ENCODE results near the gene MMP25. TPM values are rescaled to one million over a fixed set of nuclear protein-coding genes. Genes with fewer than 3 reads are reported as not detected.

MMP25 gene
- total RNA-seq, 1 donor from 2014 or later, result 0.89 TPM

DNA sequence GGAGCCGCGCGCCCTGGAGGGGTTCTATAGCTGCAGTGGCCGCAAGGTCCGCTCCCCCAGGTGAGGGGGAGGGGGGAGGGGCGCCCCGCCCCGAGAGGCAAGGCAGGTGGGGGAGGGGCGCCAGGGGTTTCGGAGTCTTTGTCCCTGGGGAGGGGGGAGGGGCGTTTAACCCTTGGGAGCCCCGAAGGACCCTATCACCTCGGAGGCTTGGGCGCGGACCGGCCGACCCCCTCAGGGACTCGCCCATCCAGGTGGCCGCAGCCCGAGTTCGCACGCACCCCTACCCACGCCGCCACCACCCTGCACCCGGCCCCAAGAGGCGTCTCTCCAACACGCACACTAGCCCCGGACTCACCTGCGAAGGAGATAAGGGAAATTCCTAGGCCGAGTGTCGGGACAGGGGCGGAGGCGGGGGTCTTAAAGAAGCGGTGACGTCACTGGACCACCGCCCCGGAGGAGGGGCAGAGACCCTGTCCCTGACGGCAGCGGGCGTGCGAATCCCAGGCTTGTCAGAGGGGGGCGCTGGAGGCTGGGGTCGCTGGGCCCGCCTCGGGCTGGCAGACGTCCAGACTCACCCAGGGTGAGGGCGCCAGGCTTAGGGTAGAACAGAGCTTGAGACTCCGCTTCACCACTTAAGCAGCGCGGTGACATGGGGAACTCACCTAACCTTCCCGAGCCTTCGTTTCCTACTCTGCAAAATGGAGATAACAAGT, 28.4 kb upstream of the MMP25 start, which contains the start of gene CLDN6:
CLDN6 (minus strand) TSS at position 390 of the 713 bp plus-strand sequence. CDS start 2,162 bp downstream, outside the sequence.
- FAIRE-seq (no peak), DNase-seq (ENCODE audit: low read depth) (no peak)
- peak within 1 kb of the TSS; percentile 10 for H2AFZ ChIP-seq (ENCODE audit: low read depth, low read length)
- no peaks in the 10 kb centered on the region for H3K36me3 ChIP-seq (ENCODE audit: insufficient read depth, low read length)
- Mint-ChIP-seq H3K4me1 (ENCODE audit: low read depth, unreplicated experiment) (peaks cover 15% of the 10 kb centered on the region), H3K9me3 (ENCODE audit: unreplicated experiment) (no peaks in the 10 kb centered on the region), H3K36me3 (ENCODE audit: low read depth, unreplicated experiment) (peaks cover 5% of the 10 kb centered on the region), H3K27ac (ENCODE audit: unreplicated experiment) (peak within 1 kb of the TSS; percentile 95), H3K27me3 (ENCODE audit: low read depth, unreplicated experiment) (no peaks in the 10 kb centered on the region), H3K4me3 (ENCODE audit: unreplicated experiment) (peak within 1 kb of the TSS; percentile 92)
- H3K9me3 ChIP-seq (ENCODE audit: insufficient read depth, low read depth, low read length), result no peaks in the 10 kb centered on the region
- peaks cover 5% of the 10 kb centered on the region for H3K79me2 ChIP-seq (ENCODE audit: insufficient read depth, low read length)
- no peak within 1 kb of the TSS for H3K9ac ChIP-seq (ENCODE audit: low read length)
- H3K27ac ChIP-seq (ENCODE audit: low read depth, low read length), result no peak within 1 kb of the TSS
- H3K4me2 ChIP-seq (ENCODE audit: low read length), result peak within 1 kb of the TSS; percentile 62
- peaks cover 11% of the 10 kb centered on the region for H3K27me3 ChIP-seq (ENCODE audit: insufficient read depth, low read length)
- H4K20me1 ChIP-seq (ENCODE audit: insufficient read depth, low read length), result peaks cover 6% of the 10 kb centered on the region
- H3K4me1 ChIP-seq (ENCODE audit: insufficient read depth, low read length), result peaks cover 24% of the 10 kb centered on the region
- H3K4me3 ChIP-seq (ENCODE audit: insufficient read depth, low read depth, low read length), result no peak within 1 kb of the TSS
- TF ChIP-seq, protein P1, sequence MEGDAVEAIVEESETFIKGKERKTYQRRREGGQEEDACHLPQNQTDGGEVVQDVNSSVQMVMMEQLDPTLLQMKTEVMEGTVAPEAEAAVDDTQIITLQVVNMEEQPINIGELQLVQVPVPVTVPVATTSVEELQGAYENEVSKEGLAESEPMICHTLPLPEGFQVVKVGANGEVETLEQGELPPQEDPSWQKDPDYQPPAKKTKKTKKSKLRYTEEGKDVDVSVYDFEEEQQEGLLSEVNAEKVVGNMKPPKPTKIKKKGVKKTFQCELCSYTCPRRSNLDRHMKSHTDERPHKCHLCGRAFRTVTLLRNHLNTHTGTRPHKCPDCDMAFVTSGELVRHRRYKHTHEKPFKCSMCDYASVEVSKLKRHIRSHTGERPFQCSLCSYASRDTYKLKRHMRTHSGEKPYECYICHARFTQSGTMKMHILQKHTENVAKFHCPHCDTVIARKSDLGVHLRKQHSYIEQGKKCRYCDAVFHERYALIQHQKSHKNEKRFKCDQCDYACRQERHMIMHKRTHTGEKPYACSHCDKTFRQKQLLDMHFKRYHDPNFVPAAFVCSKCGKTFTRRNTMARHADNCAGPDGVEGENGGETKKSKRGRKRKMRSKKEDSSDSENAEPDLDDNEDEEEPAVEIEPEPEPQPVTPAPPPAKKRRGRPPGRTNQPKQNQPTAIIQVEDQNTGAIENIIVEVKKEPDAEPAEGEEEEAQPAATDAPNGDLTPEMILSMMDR (IDR thresholded peaks at IDR 0.05; ENCODE audit: insufficient read depth, low read depth, low read length), result peak; percentile 21
- TF ChIP-seq EZH2 (IDR thresholded peaks at IDR 0.05; ENCODE audit: insufficient read depth, low read length), result no peak

DNA sequence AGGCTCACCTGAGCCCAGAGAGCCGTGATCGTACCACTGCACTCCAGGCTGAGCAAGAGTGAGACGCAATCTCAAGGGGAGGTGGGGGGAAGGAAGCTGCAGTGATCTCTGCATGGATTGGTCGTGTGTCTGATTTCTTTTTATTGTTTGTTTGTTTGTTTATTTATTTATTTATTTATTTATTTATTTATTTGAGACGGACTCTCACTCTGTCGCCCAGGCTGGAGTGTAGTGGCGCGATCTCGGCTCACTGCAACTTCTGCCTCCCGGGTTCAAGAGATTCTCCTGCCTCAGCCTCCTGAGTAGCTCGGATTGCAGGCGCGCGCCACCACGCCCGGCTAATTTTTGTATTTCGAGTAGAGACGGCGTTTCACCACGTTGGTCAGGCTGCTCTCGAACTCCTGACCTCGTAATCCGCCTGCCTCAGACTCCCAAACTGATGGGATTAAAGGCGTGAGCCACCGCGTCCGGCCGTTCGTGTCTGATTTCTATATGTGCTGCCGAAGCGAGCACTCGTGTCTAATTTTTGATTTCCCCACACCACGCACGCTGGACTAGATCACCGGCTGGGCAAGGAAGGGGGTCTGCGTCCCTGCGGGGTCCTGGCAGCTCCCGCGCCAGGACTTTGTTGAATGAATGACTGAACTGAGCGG, 26.6 kb upstream of the MMP25 start:
- DNase-seq (ENCODE audit: low read depth) (no peak), FAIRE-seq (no peak)
- H3K36me3 Mint-ChIP-seq (ENCODE audit: low read depth, unreplicated experiment), result peaks cover 5% of the 10 kb centered on the region
- no peaks in the 10 kb centered on the region for H3K27me3 Mint-ChIP-seq (ENCODE audit: low read depth, unreplicated experiment)
- H3K27ac Mint-ChIP-seq (ENCODE audit: unreplicated experiment), result peak overlapping the region; percentile 90
- Histone ChIP-seq H3K27me3 (ENCODE audit: insufficient read depth, low read length) (no peaks in the 10 kb centered on the region), H4K20me1 (ENCODE audit: insufficient read depth, low read length) (peaks cover 6% of the 10 kb centered on the region), H3K9me3 (ENCODE audit: insufficient read depth, low read depth, low read length) (no peaks in the 10 kb centered on the region), H3K79me2 (ENCODE audit: insufficient read depth, low read length) (peaks cover 5% of the 10 kb centered on the region), H3K27ac (ENCODE audit: low read depth, low read length) (peak overlapping the region; percentile 100), H2AFZ (ENCODE audit: low read depth, low read length) (peak overlapping the region; percentile 68), H3K36me3 (ENCODE audit: insufficient read depth, low read length) (no peaks in the 10 kb centered on the region), H3K9ac (ENCODE audit: low read length) (peak overlapping the region; percentile 99), H3K4me2 (ENCODE audit: low read length) (peak overlapping the region; percentile 88), H3K4me1 (ENCODE audit: insufficient read depth, low read length) (peaks cover 29% of the 10 kb centered on the region), H3K4me3 (ENCODE audit: insufficient read depth, low read depth, low read length) (peak overlapping the region; percentile 52)
- peak overlapping the region; percentile 90 for H3K4me3 Mint-ChIP-seq (ENCODE audit: unreplicated experiment)
- peaks cover 18% of the 10 kb centered on the region for H3K4me1 Mint-ChIP-seq (ENCODE audit: low read depth, unreplicated experiment)
- TF ChIP-seq, protein P1 (IDR thresholded peaks at IDR 0.05; ENCODE audit: insufficient read depth, low read depth, low read length), result no peak
- no peak for TF ChIP-seq EZH2 (IDR thresholded peaks at IDR 0.05; ENCODE audit: insufficient read depth, low read length)
- H3K9me3 Mint-ChIP-seq (ENCODE audit: unreplicated experiment), result no peaks in the 10 kb centered on the region
